Smooth muscle cell of trachea (primary cell): Measurements from ENCODE around the gene FAT1. TPM values are rescaled to one million over a fixed set of nuclear protein-coding genes. Genes with fewer than 3 reads are reported as not detected.

Experiments used
- total RNA-seq: library from RNA; depleted of rRNA; stranded (reverse); fragments of >200 nt; gene quantifications from 2 replicates; pipeline ENCODE4 v1.2.1, GENCODE V29; 2014

FAT1 gene
- 168 and 386 TPM in 2 replicates for total RNA-seq

GRCh38 chr4:186723292-186724057 lies at the start of gene FAT1:
Gene FAT1 (minus strand): TSS chr4:186723856. CDS start chr4:186709827, 14,029 bp downstream.

DNA sequence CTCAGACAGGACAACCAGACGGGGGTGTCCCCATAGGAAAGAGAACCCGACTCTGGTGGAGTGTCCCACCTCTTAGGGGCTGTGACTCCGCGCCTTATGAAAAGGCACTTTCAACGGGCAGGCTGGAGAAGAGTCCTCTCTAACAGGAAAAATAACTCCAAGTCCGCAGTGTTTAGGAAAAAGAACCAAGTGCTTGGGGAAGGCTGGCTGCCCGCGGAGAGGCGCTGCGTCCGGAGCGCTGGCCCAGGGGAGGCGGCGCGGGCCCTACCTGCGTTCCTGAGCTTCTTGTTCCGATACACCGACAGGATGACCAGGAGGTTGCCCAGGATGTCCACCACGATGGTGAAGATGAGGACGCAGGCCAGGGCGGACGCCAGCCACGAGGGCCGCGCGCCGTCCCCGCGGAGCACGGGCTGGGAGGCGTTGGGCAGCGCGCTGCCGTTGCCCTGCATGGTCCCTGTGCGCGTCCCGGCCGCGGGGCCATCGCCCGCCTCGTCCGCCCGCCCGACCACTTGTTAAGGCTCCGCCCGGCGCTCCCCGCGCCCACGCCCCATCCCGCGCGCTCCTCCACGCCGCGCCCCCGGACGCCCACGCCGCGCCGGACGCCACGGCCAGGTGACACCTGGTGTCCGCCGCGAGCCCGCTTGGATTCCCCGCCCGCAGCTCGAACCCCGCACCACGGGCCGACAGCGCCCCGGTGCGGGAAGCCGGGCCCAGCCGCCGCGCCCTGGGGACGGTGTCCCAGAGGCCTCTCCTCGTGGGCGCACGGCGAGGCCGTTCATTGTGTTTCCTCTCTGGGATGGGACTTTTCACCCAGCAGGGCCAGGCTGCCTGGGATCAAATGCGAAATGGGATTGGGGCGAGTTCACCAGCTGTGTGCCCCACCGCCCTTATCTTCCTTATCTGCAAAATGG lies 168.5 kb downstream of the FAT1 start, which contains the start of gene MTNR1A:
Gene MTNR1A (minus strand): TSS at position 654 of the 914 bp plus-strand sequence. CDS start 202 bp downstream, at position 452.

Other genes with a start within 250 kb of the FAT1 start
- not detected in 2 replicates for gene MTNR1A, start 168.3 kb downstream of the FAT1 start, total RNA-seq